Trophoblast cell (in vitro differentiated cells and primary cell): ENCODE results near the gene NHP2.
A peak's percentile ranks its signal among the peaks of the same experiment; 100 is the strongest.

Source experiments
- DNase-seq, 2 donors: peaks; one replicate each; pipeline ENCODE4 v3.0.0-alpha.2; 2016
- H2AFZ ChIP-seq: 2 replicates; pipeline ENCODE4 v1.6.1; 2013; ENCODE audit warnings: low read length, moderate library complexity, mild to moderate bottlenecking; ENCODE audit not compliant: insufficient read depth, poor library complexity
- H2AK5ac ChIP-seq: 2 replicates; pipeline ENCODE4 v1.6.1; 2013; ENCODE audit warnings: mild to moderate bottlenecking, low read length
- H2BK120ac ChIP-seq: 2 replicates; pipeline ENCODE4 v1.6.1; 2013; ENCODE audit warnings: low read length, mild to moderate bottlenecking, moderate library complexity; ENCODE audit not compliant: insufficient read depth, poor library complexity
- H2BK12ac ChIP-seq: 2 replicates; pipeline ENCODE4 v1.6.1; 2013; ENCODE audit warnings: mild to moderate bottlenecking, low read length, moderate library complexity
- H2BK5ac ChIP-seq: 2 replicates; pipeline ENCODE4 v1.6.1; 2013; ENCODE audit warnings: low read length, low read depth, moderate library complexity, mild to moderate bottlenecking; ENCODE audit not compliant: poor library complexity
- H3K14ac ChIP-seq: 2 replicates; pipeline ENCODE4 v1.6.1; 2013; ENCODE audit warnings: mild to moderate bottlenecking, low read length
- H3K18ac ChIP-seq: 2 replicates; pipeline ENCODE4 v1.6.1; 2013; ENCODE audit warnings: mild to moderate bottlenecking, low read length
- H3K23ac ChIP-seq: 2 replicates; pipeline ENCODE4 v1.6.1; 2013; ENCODE audit warnings: low read length
- H3K27ac ChIP-seq: 2 replicates; pipeline ENCODE4 v1.5.1; 2013; ENCODE audit warnings: low read depth, mild to moderate bottlenecking, inconsistent platforms, low read length, moderate library complexity
- H3K27me3 ChIP-seq: 2 replicates; pipeline ENCODE4 v1.6.1; 2013; ENCODE audit warnings: inconsistent platforms, mild to moderate bottlenecking, low read length, moderate library complexity; ENCODE audit not compliant: insufficient read depth
- H3K36me3 ChIP-seq, 2 experiments: 1 replicate in 1 of 2; 2 replicates in 1 of 2; pipeline ENCODE4 v1.6.1; 2013; ENCODE audit warnings: low read length in 2 of 2, mild to moderate bottlenecking in 2 of 2, moderate library complexity in 1 of 2; ENCODE audit not compliant: insufficient read depth in 2 of 2, control insufficient read depth in 1 of 2
- H3K4ac ChIP-seq: 2 replicates; pipeline ENCODE4 v1.6.1; 2013; ENCODE audit warnings: low read depth, mild to moderate bottlenecking, low read length, moderate library complexity
- H3K4me1 ChIP-seq, 2 experiments: 1 replicate in 1 of 2; 2 replicates in 1 of 2; pipeline ENCODE4 v1.6.1; 2013; ENCODE audit warnings: low read length in 2 of 2, mild to moderate bottlenecking in 2 of 2, moderate library complexity in 1 of 2; ENCODE audit not compliant: insufficient read depth in 2 of 2, control insufficient read depth in 1 of 2
- H3K4me2 ChIP-seq: 2 replicates; pipeline ENCODE4 v1.6.1; 2013; ENCODE audit warnings: inconsistent platforms, mild to moderate bottlenecking, low read length, moderate library complexity
- H3K4me3 ChIP-seq: 2 replicates; pipeline ENCODE4 v1.5.1; 2013; ENCODE audit warnings: mild to moderate bottlenecking, low read depth, low read length, inconsistent platforms
- H3K79me1 ChIP-seq: one replicate; pipeline ENCODE4 v1.6.1; 2013; ENCODE audit warnings: low read length
- H3K79me2 ChIP-seq: 2 replicates; pipeline ENCODE4 v1.6.1; 2013; ENCODE audit warnings: low read length, mild to moderate bottlenecking; ENCODE audit not compliant: control insufficient read depth, insufficient read depth, poor library complexity
- H3K9ac ChIP-seq: 2 replicates; pipeline ENCODE4 v1.6.1; 2013; ENCODE audit warnings: mild to moderate bottlenecking, low read length
- H3K9me3 ChIP-seq: 2 replicates; pipeline ENCODE4 v1.6.1; 2013; ENCODE audit warnings: low read depth, mild to moderate bottlenecking, control low read depth, inconsistent platforms, low read length; ENCODE audit not compliant: insufficient read depth
- H4K12ac ChIP-seq: 2 replicates; pipeline ENCODE4 v1.6.1; 2013; ENCODE audit warnings: low read depth, mild to moderate bottlenecking, low read length, moderate library complexity
- H4K8ac ChIP-seq: 2 replicates; pipeline ENCODE4 v1.6.1; 2013; ENCODE audit warnings: low read depth, mild to moderate bottlenecking, low read length, moderate library complexity
- H4K91ac ChIP-seq: one replicate; pipeline ENCODE4 v1.6.1; 2013; ENCODE audit warnings: low read depth, mild to moderate bottlenecking, low read length, moderate library complexity
- WGBS: extraction: QIAGEN DNeasy Blood & Tissue Kit; methylation state at CpG from one replicate; pipeline ENCODE4 v1.1.7; 2013; ENCODE audit warnings: missing lambda C conversion rate; ENCODE audit not compliant: insufficient read length, insufficient coverage; ENCODE audit errors: extremely low coverage; 5-methylcytosine and 5-hydroxymethylcytosine counted together

The NHP2 gene

DNA sequence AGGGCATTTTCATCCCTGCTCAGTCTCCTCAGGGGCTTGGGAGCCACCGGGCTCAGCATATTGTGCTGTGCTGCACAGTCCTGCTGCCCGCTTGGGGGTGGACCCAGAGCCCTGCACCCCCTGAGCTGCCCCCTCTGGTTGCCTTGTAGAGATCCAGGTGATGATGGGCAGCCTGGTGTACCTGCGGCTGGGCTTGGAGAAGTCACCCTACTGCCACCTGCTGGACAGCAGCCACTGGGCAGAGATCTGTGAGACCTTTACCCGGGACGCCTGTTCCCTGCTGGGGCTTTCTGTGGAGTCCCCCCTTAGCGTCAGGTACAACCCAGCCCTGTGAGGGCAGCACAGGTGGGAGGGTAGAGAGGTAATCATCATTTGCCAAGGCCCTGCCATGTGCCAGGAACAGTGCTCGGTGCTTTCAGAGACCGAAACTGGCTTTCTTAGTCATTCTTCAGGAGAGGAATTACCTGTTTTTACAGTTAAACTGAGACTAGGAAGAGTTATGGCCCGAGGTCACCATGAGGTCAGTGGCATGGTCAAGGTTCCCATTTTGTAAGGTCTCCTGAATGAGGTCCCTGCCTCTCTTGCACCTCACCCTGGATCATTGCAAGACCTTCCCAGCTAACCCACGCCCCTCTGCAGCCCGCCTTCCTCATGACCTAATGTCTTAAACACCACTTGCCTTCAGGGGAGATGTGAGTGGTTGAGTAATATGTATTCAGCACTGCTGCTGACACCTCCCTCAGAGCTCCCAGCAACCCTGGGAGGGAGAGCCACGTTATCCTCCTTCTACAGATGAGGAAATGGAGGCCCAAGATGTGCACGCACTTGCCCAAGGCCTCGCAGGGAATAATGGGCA is 7.5 kb downstream of the NHP2 start:
- WGBS, result no CpG with 5 or more reads among the region's 14 CpGs

DNA sequence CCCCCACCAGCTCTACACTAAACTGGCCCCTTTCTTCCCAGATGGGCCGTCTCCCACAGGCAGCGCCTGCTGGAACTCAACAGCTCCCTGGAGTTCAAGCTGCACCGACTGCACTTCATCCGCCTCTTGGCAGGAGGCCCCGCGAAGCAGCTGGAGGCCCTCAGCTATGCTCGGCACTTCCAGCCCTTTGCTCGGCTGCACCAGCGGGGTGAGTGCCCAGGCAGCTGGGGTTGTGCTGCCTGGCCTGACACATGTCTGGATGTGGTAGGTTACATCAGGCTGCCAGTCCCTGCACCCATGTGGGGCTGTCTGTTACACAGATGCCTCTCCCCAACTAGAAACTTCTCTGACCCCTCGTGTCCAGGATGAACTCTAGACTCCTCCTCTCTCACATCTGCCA is 9.8 kb downstream of the NHP2 start:
- no peak overlapping the region for H4K12ac ChIP-seq
- H4K91ac ChIP-seq, result no peak overlapping the region
- H2BK120ac ChIP-seq, result no peak overlapping the region
- peak overlapping the region; percentile 5 for H3K18ac ChIP-seq
- H2AK5ac ChIP-seq, result no peak overlapping the region
- no peak overlapping the region for H3K4me2 ChIP-seq
- no peaks in the 10 kb centered on the region for H3K79me1 ChIP-seq
- peaks cover 3% of the 10 kb centered on the region for H3K9me3 ChIP-seq
- H2BK12ac ChIP-seq, result no peak overlapping the region
- no peaks in the 10 kb centered on the region for H3K27me3 ChIP-seq
- no peak overlapping the region for H2AFZ ChIP-seq
- DNase-seq, result no peak
- no peak overlapping the region for H3K9ac ChIP-seq
- no peak overlapping the region for H4K8ac ChIP-seq
- no peak overlapping the region for H3K14ac ChIP-seq
- H3K23ac ChIP-seq, result no peak overlapping the region
- WGBS, result no CpG with 5 or more reads among the region's 10 CpGs
- no peak overlapping the region for H3K4ac ChIP-seq
- peaks cover 46 to 56% of the 10 kb centered on the region in 2 experiments for H3K36me3 ChIP-seq
- no peaks in the 10 kb centered on the region for H3K79me2 ChIP-seq
- H3K4me1 ChIP-seq, result peaks cover 2 to 3% of the 10 kb centered on the region in 2 experiments
- no peak overlapping the region for H3K4me3 ChIP-seq
- no peak overlapping the region for H3K27ac ChIP-seq
- no peak overlapping the region for H2BK5ac ChIP-seq

More for the DNA sequence above, 7.5 kb downstream of the NHP2 start:
- Histone ChIP-seq H3K79me2 (no peaks in the 10 kb centered on the region), H4K8ac (no peak overlapping the region), H2BK5ac (no peak overlapping the region), H3K36me3 (peaks cover 66 to 79% of the 10 kb centered on the region in 2 experiments), H2AFZ (no peak overlapping the region), H2BK120ac (no peak overlapping the region), H3K4me2 (no peak overlapping the region), H3K23ac (no peak overlapping the region), H3K79me1 (no peaks in the 10 kb centered on the region), H2AK5ac (no peak overlapping the region), H3K27ac (no peak overlapping the region), H3K4me3 (no peak overlapping the region), H3K4ac (no peak overlapping the region), H3K27me3 (no peaks in the 10 kb centered on the region), H3K9ac (no peak overlapping the region), H4K91ac (no peak overlapping the region), H2BK12ac (no peak overlapping the region), H3K18ac (no peak overlapping the region), H3K14ac (no peak overlapping the region), H3K4me1 (peaks cover 2 to 3% of the 10 kb centered on the region in 2 experiments), H3K9me3 (peaks cover 3% of the 10 kb centered on the region), H4K12ac (no peak overlapping the region)
- peak; percentile 86 to 92 for DNase-seq

DNA sequence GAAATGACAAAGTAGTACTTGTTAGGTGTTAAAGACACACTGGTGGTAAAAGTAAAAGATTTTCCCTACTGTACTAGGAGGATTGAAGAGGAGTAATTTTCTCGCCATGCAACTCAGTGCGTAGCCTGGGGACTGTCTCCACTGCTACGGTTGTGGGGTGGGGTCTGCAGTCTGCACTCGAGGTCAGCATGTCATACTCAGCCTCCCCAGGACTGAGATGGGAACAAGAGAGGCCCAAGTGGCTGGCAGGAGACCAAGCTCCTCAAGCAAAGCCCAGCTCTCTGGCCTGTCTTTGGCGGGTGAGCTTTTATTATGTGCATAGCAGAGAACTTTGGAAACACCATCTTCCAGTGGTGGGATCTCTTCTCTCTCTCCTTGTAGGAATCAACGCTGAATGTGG is 10.4 kb downstream of the NHP2 start:
- Histone ChIP-seq H3K4me1 (peaks cover 2 to 3% of the 10 kb centered on the region in 2 experiments), H2AFZ (no peak overlapping the region), H3K4ac (no peak overlapping the region), H3K27me3 (no peaks in the 10 kb centered on the region), H3K9ac (no peak overlapping the region), H4K91ac (no peak overlapping the region), H3K79me2 (no peaks in the 10 kb centered on the region), H3K9me3 (peaks cover 3% of the 10 kb centered on the region), H2BK12ac (no peak overlapping the region), H3K4me2 (no peak overlapping the region), H2BK5ac (no peak overlapping the region), H3K18ac (no peak overlapping the region), H3K23ac (no peak overlapping the region), H3K36me3 (peaks cover 43 to 50% of the 10 kb centered on the region in 2 experiments), H3K79me1 (no peaks in the 10 kb centered on the region), H3K4me3 (peak overlapping the region; percentile 30), H3K27ac (no peak overlapping the region), H2BK120ac (no peak overlapping the region), H4K12ac (no peak overlapping the region), H4K8ac (no peak overlapping the region), H3K14ac (no peak overlapping the region), H2AK5ac (no peak overlapping the region)
- WGBS, result no CpG with 5 or more reads among the region's 6 CpGs
- DNase-seq, result no peak

DNA sequence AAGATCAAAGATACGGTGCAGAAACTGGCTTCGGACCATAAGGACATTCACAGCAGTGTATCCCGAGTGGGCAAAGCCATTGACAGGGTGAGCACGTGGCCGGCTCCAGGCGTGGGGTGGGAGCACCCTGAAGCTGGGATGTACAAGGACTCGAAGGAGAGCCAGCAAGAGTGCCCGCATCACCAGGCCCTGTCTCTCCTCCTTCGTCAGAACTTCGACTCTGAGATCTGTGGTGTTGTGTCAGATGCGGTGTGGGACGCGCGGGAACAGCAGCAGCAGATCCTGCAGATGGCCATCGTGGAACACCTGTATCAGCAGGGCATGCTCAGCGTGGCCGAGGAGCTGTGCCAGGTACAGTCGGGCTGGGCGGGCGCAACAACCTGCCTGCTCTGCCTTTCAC is 11.0 kb downstream of the NHP2 start:
- peaks cover 41 to 49% of the 10 kb centered on the region in 2 experiments for H3K36me3 ChIP-seq
- H3K27me3 ChIP-seq, result no peaks in the 10 kb centered on the region
- WGBS, result no CpG with 5 or more reads among the region's 20 CpGs
- no peak overlapping the region for H4K8ac ChIP-seq
- H3K4me2 ChIP-seq, result no peak overlapping the region
- no peak overlapping the region for H2AFZ ChIP-seq
- H4K12ac ChIP-seq, result no peak overlapping the region
- peaks cover 2 to 3% of the 10 kb centered on the region in 2 experiments for H3K4me1 ChIP-seq
- H3K27ac ChIP-seq, result no peak overlapping the region
- H3K4ac ChIP-seq, result no peak overlapping the region
- H3K23ac ChIP-seq, result no peak overlapping the region
- no peaks in the 10 kb centered on the region for H3K79me1 ChIP-seq
- no peak overlapping the region for H3K4me3 ChIP-seq
- H2BK120ac ChIP-seq, result no peak overlapping the region
- no peak overlapping the region for H3K14ac ChIP-seq
- no peak overlapping the region for H3K18ac ChIP-seq
- H4K91ac ChIP-seq, result no peak overlapping the region
- peaks cover 3% of the 10 kb centered on the region for H3K9me3 ChIP-seq
- no peak overlapping the region for H2BK5ac ChIP-seq
- H3K79me2 ChIP-seq, result no peaks in the 10 kb centered on the region
- no peak overlapping the region for H2BK12ac ChIP-seq
- H3K9ac ChIP-seq, result no peak overlapping the region
- DNase-seq, result no peak
- no peak overlapping the region for H2AK5ac ChIP-seq
